ENCODE measurements around the gene GCNT3. TPM values are rescaled to one million over a fixed set of nuclear protein-coding genes. Genes with fewer than 3 reads are reported as not detected.

The GCNT3 gene
- total and polyA plus RNA-seq, 2 of the 8 experiments (the other 6 are each of a cell fraction or from before 2014, with no cell fraction given): not detected

GRCh38 chr15:59591356-59591755, 20.2 kb upstream of the GCNT3 start (continued):
- TF ChIP-seq TAF1 (IDR thresholded peaks at IDR 0.05; ENCODE audit: low read depth, low read length): no peak
